HepG2 (cell line): Measurements from ENCODE around the gene CTSD. TPM values are rescaled to one million over a fixed set of nuclear protein-coding genes. Genes with fewer than 3 reads are reported as not detected.

Experiments
- ATAC-seq: fragments of 200-7000 bp; cut with Tn5 transposase; 3 replicates; pipeline ENCODE4 v1.9.1; 2020; ENCODE audit warnings: mild to moderate bottlenecking, moderate library complexity
- BruUV-seq: library from RNA; stranded (reverse); fragments of 400-500 nt; replicated peaks from 2 replicates; lab custom pipeline; 2021; lab: Mats Ljungman, UMichigan
- CTCF ChIA-PET: fragments of 300-600 bp; formaldehyde crosslinking; extraction: SDS; loops from one replicate; lab custom pipeline; 2021; ENCODE audit warnings: low total read pairs, inconsistent platforms, low intra/inter-chr PET ratio; lab: Yijun Ruan, JAX
- POLR2A ChIA-PET: fragments of 350-600 bp; sonication (Branson Sonifier 250); formaldehyde crosslinking; loops from one replicate; lab custom pipeline; 2020; ENCODE audit warnings: antibody characterized with exemption, inconsistent platforms; lab: Yijun Ruan, JAX
- DNase-seq: peaks from one replicate; pipeline ENCODE4 v3.0.0-alpha.2; 2015; ENCODE audit warnings: low spot score
- FAIRE-seq: peaks from 3 replicates; lab custom pipeline; 2011; peaks lifted over from hg19 to GRCh38; lab: Jason Lieb, UNC
- H2AFZ ChIP-seq: one replicate; pipeline ENCODE4 v1.6.1; 2011; ENCODE audit warnings: low read length, inconsistent platforms
- H3K27ac ChIP-seq: fragments of 300-600 bp; 3 replicates; pipeline ENCODE4 v1.8.0; 2011; ENCODE audit warnings: mixed run types, mild to moderate bottlenecking, mixed read lengths, low read length, inconsistent platforms; ENCODE audit not compliant: insufficient read depth; ENCODE audit errors: extremely low read length
- H3K27me3 ChIP-seq, 2 experiments: fragments of 200-600 bp in 1 of 2; 2 replicates in 1 of 2; 3 replicates in 1 of 2; pipeline versions ENCODE4 v1.6.0 to v1.8.0; 2011; ENCODE audit warnings: low read length in 2 of 2, mild to moderate bottlenecking in 2 of 2, moderate library complexity in 2 of 2, inconsistent platforms in 1 of 2; ENCODE audit not compliant: insufficient read depth in 2 of 2, control insufficient read depth in 1 of 2
- H3K36me3 ChIP-seq, 2 experiments: fragments of 200-600 bp in 1 of 2; replicated peaks in 1 of 2; 2 replicates in 1 of 2; 3 replicates in 1 of 2; pipeline versions ENCODE4 v1.5.1 to v1.8.0; 2011; ENCODE audit warnings: low read length in 2 of 2, inconsistent platforms in 1 of 2; ENCODE audit not compliant: insufficient read depth in 2 of 2, control insufficient read depth in 1 of 2
- H3K4me1 ChIP-seq: 2 replicates; pipeline ENCODE4 v1.5.1; 2012; ENCODE audit warnings: low read length, inconsistent platforms; ENCODE audit not compliant: insufficient read depth
- H3K4me2 ChIP-seq: 2 replicates; pipeline ENCODE4 v1.6.0; 2011; ENCODE audit warnings: low read depth, low read length, inconsistent platforms
- H3K4me3 ChIP-seq, 3 experiments: fragments of 200-600 bp in 1 of 3; sonication (generic), shearing (Covaris generic) in 1 of 3; replicated peaks in 1 of 3; 2 replicates each; pipeline ENCODE4 v1.5.1; 2011 to 2016; ENCODE audit warnings: low read length in 3 of 3, inconsistent platforms in 2 of 3, low read depth in 2 of 3, mild to moderate bottlenecking in 2 of 3, control low read depth in 1 of 3, mixed read lengths in 1 of 3; ENCODE audit not compliant: insufficient read depth in 1 of 3
- H3K79me2 ChIP-seq: one replicate; pipeline ENCODE4 v1.6.1; 2011; ENCODE audit warnings: low read length, inconsistent platforms; ENCODE audit not compliant: insufficient read depth
- H3K9ac ChIP-seq: 2 replicates; pipeline ENCODE4 v1.6.0; 2011; ENCODE audit warnings: mild to moderate bottlenecking, low read depth, low read length, inconsistent platforms; ENCODE audit not compliant: insufficient read depth
- H3K9me3 ChIP-seq: 2 replicates; pipeline ENCODE4 v1.5.1; 2012; ENCODE audit warnings: mild to moderate bottlenecking, low read length
- H4K20me1 ChIP-seq: 2 replicates; pipeline ENCODE4 v1.6.0; 2011; ENCODE audit warnings: inconsistent platforms, mild to moderate bottlenecking, low read length, moderate library complexity; ENCODE audit not compliant: insufficient read depth
- ATF7-NPFF ChIP-seq: sonication (generic); formaldehyde crosslinking; IDR thresholded peaks from 2 replicates; pipeline ENCODE4 v1.8.1; 2023; ENCODE audit warnings: mild to moderate bottlenecking, low read depth, missing genetic modification reagents, moderate library complexity
- CREM ChIP-seq, 2 experiments: sonication (generic) in 1 of 2; formaldehyde crosslinking in 1 of 2; IDR thresholded peaks; 2 replicates each; pipeline versions ENCODE4 v1.4.0 to v1.6.1; 2016 to 2020; ENCODE audit warnings: antibody characterized with exemption in 1 of 2, mild to moderate bottlenecking in 1 of 2, missing genetic modification reagents in 1 of 2
- FOXO1 ChIP-seq: sonication (generic); formaldehyde crosslinking; IDR thresholded peaks from 2 replicates; pipeline ENCODE4 v1.4.0; 2020; ENCODE audit warnings: missing genetic modification reagents
- GTF3A ChIP-seq: sonication (generic); formaldehyde crosslinking; conservative IDR thresholded peaks from 2 replicates; pipeline ENCODE4 v1.4.0; 2020; ENCODE audit warnings: mild to moderate bottlenecking, missing genetic modification reagents
- GZF1 ChIP-seq: sonication (generic); formaldehyde crosslinking; IDR thresholded peaks from 2 replicates; pipeline ENCODE4 v1.5.1; 2020; ENCODE audit warnings: mild to moderate bottlenecking, missing genetic modification reagents
- KLF15 ChIP-seq: sonication (generic); formaldehyde crosslinking; IDR thresholded peaks from 2 replicates; pipeline ENCODE4 v1.8.1; 2023; ENCODE audit warnings: borderline replicate concordance, mild to moderate bottlenecking, inconsistent platforms, missing genetic modification reagents, mixed read lengths
- MAFF ChIP-seq: IDR thresholded peaks from 2 replicates; pipeline ENCODE4 v1.6.1; 2011; ENCODE audit warnings: low read depth, low read length, improper control_type of control experiment
- MAFK ChIP-seq, 2 experiments: IDR thresholded peaks in 1 of 2; conservative IDR thresholded peaks in 1 of 2; 2 replicates each; pipeline ENCODE4 v1.6.1; 2011; ENCODE audit warnings: improper control_type of control experiment in 2 of 2, low read length in 2 of 2
- RXRB ChIP-seq: IDR thresholded peaks from 2 replicates; pipeline ENCODE4 v1.6.1; 2016; ENCODE audit warnings: borderline replicate concordance, missing genetic modification reagents, missing compliant biosample characterization
- SNRNP70 ChIP-seq: fragments of 200-400 bp; formaldehyde crosslinking; IDR thresholded peaks from 2 replicates; pipeline ENCODE4 v1.6.1; 2017; ENCODE audit warnings: mild to moderate bottlenecking, low read depth, low read length, moderate library complexity
- ZNF768 ChIP-seq: sonication (generic); formaldehyde crosslinking; IDR thresholded peaks from 2 replicates; pipeline ENCODE4 v1.4.0; 2020; ENCODE audit warnings: missing genetic modification reagents
- WGBS: methylation state at CpG from one replicate; pipeline ENCODE4 v1.1.6; 2017; ENCODE audit warnings: low lambda C conversion rate; 5-methylcytosine and 5-hydroxymethylcytosine counted together
- in situ Hi-C: cut with HindIII; loops from 2 replicates; pipeline ENCODE4 v1.10.0; 2017; ENCODE audit warnings: low pct_unique_long_range_greater_than_20kb; ENCODE audit not compliant: extremely low pct_ligation_motif_present
- intact Hi-C: fragments of 100-400 bp; cut with micrococcal nuclease; formaldehyde crosslinking; loops from one replicate; pipeline ENCODE4 v1.10.0; 2022; ENCODE audit not compliant: unreplicated experiment
- polyA plus RNA-seq, 8 experiments: library from polyadenylated mRNA; depleted of rRNA in 3 of 8; stranded (reverse) in 7 of 8; unstranded in 1 of 8; fragments of >200 nt; fragmentation: Illumina TruSeq in 4 of 8; extraction: Trizol in 4 of 8; gene quantifications; 2 replicates each; pipeline versions ENCODE4 v1.2.1 to v1.2.3, GENCODE V29; 2011 to 2016; ENCODE audit warnings: low read depth in 4 of 8, missing spikeins in 1 of 8, mixed read lengths in 1 of 8; ENCODE audit not compliant: insufficient read depth in 1 of 8
- total RNA-seq, 5 experiments: library from RNA; depleted of rRNA; stranded (reverse); fragments of >200 nt; fragmentation: Illumina TruSeq; extraction: Trizol; gene quantifications; 2 replicates each; pipeline ENCODE4 v1.2.3, GENCODE V29; 2016; ENCODE audit warnings: low read depth in 1 of 5

Gene CTSD
- total and polyA plus RNA-seq, 2 of the 13 experiments (the other 11 are each of a cell fraction or from before 2014, with no cell fraction given): 143 to 230 TPM

DNA sequence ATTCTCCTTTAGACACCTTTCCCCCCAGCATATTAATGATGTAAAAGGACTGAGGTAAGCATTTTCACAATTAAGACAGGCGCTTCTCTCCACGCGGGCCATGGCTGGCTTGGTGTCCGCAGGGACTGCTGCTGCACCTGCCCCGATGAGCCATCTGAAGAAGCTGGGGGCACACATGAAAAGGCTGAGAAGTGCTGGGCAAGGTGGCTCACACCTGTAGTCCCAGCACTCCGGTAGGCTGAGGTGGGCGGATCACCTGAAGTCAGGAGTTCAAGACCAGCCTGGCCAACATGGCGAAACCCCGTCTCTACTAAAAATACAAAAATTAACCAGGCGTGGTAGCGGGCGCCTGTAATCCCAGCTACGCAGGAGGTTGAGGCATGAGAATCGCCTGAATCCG, 45.4 kb downstream of the CTSD start:
- ATAC-seq: no peak
- H3K9me3 ChIP-seq: no peaks in the 10 kb centered on the region
- H2AFZ ChIP-seq: no peak overlapping the region
- no peak overlapping the region for H3K4me3 ChIP-seq
- H3K27me3 ChIP-seq: peaks cover 5 to 34% of the 10 kb centered on the region in 2 experiments; a peak in 3 of 5 replicates
- no peaks in the 10 kb centered on the region for H4K20me1 ChIP-seq
- DNase-seq: no peak
- no peak for FAIRE-seq
- H3K79me2 ChIP-seq: no peaks in the 10 kb centered on the region
- intact Hi-C loops (no loop called here), in situ Hi-C loops (no loop called here)
- ChIA-PET POLR2A (no interaction called here), CTCF (no interaction called here)
- H3K4me1 ChIP-seq: no peaks in the 10 kb centered on the region
- no peak overlapping the region for H3K27ac ChIP-seq
- no TSS peak for BruUV-seq
- no peak for TF ChIP-seq GTF3A (CRISPR knock-in tag)
- no peak for TF ChIP-seq FOXO1 (CRISPR knock-in tag)
- TF ChIP-seq MAFF: 0 out of 2 replicates have a peak, but pooled peaks have one; percentile 9
- TF ChIP-seq SNRNP70: no peak
- TF ChIP-seq ZNF768 (CRISPR knock-in tag): no peak
- no peak for TF ChIP-seq GZF1 (CRISPR knock-in tag)
- no peak for TF ChIP-seq RXRB
- TF ChIP-seq MAFK (conservative IDR thresholded peaks at IDR 0.05 in 1 of 2, IDR thresholded peaks at IDR 0.05 in 1 of 2; ENCODE audit: low read length in 2 of 2): peak; percentile 5 to 52; a peak in 2 of 4 replicates
- TF ChIP-seq KLF15: no peak
- no peak for TF ChIP-seq ATF7-NPFF (CRISPR knock-in tag)
- TF ChIP-seq CREM (IDR thresholded peaks at IDR 0.05): no peak
- TF ChIP-seq CREM (CRISPR knock-in tag; IDR thresholded peaks at IDR 0.05): no peak
- H3K9ac ChIP-seq: no peak overlapping the region
- no peak overlapping the region for H3K4me2 ChIP-seq
- H3K36me3 ChIP-seq: no peaks in the 10 kb centered on the region
- WGBS: 56% methylated on average over 15 of the region's 15 CpGs
